Measurements from ENCODE around the gene SERPINB8.

The SERPINB8 gene

GRCh38 chr18:64019922-64020756 lies 50.3 kb downstream of the SERPINB8 start:
- DNase-seq: no peak

DNA sequence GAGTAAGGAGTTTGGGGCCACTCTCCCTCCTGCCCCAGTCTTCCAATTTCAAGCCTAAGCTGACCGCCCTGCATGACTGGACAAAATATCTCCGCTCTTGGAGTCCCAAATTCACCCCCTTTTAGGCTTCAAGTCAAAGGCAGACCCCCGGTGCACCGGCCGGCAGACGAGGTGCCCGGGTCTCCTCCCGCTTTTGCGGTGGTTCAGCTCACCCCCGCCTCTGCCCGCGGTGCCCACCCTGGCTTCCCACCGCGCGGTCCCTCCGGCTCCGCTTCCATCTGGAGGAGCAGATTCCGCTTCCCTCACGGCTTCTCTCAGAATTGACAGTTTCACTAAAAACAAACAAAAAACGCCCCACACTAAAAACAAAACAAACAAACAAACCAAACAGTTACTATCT lies 56.5 kb downstream of the SERPINB8 start:
- no peak for DNase-seq

- no peak for DNase-seq
These were observed 58.2 kb downstream of the SERPINB8 start for GRCh38 chr18:64027931-64028695.

DNA sequence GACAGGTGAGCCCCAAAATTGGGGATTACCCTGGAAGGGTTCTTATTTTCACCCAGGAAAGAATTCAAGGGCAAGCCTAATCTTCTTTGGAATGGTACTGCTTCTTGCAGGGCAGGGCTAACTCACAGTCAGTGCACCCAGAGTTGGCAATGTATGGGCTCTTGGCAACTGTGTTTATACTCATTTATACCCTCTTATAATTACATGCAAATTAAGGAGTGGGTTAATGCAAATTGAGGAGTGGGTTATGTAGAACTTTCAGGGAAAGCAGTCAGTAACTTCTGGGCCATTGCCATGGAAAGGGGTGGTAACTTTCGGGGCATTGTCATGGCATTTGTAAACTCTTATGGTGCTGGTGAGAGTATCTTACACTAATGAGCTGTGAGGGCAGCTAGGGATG lies 59.2 kb downstream of the SERPINB8 start:
- no peak for DNase-seq

GRCh38 chr18:64031411-64031810 lies 61.5 kb downstream of the SERPINB8 start:
- DNase-seq: no peak

- no peak for DNase-seq
These were observed 62.4 kb downstream of the SERPINB8 start for GRCh38 chr18:64032312-64032711.

GRCh38 chr18:64037812-64038414 lies 68.0 kb downstream of the SERPINB8 start:
- peak; percentile 16 for DNase-seq

Measured in fibroblast of skin of abdomen (primary cell).